EL (cell line): ENCODE results near the gene CLDN7.

Experiments
- DNase-seq: peaks from one replicate; pipeline ENCODE4 v3.0.0-alpha.2; 2016

CLDN7 gene

GRCh38 chr17:7218166-7218565 is 44.1 kb downstream of the CLDN7 start:
- no peak for DNase-seq

- DNase-seq, result peak; percentile 73
Observed at GRCh38 chr17:7217113-7217987, 44.9 kb downstream of the CLDN7 start.

- DNase-seq, result no peak
Observed at GRCh38 chr17:7216242-7217112, 45.8 kb downstream of the CLDN7 start.

- no peak for DNase-seq
Observed at GRCh38 chr17:7215652-7216180, 46.6 kb downstream of the CLDN7 start.

- DNase-seq, result no peak
Observed at GRCh38 chr17:7215136-7215638, 47.1 kb downstream of the CLDN7 start.

GRCh38 chr17:7214300-7215135 is 47.8 kb downstream of the CLDN7 start:
- DNase-seq, result peak; percentile 98

GRCh38 chr17:7213895-7214299 is 48.4 kb downstream of the CLDN7 start:
- peak; percentile 67 for DNase-seq

- no peak for DNase-seq
Observed at GRCh38 chr17:7211491-7212273, 50.6 kb downstream of the CLDN7 start.
